NCI-H1436 (cell line): ENCODE measurements around the gene TSC22D3.
"Not testable (repeated sequence)": the region's sequence is repeated elsewhere in the genome, so short reads cannot be mapped to it uniquely, and the experiment has no call there.

Experiments used
- DNase-seq: peaks from one replicate; lab custom pipeline; 2025; lab: John Stamatoyannopoulos, UW

Gene TSC22D3

GRCh38 chrX:107775734-107776511 is at the start of gene TSC22D3:
Gene TSC22D3, minus strand, starts transcription at chrX:107775787. Its CDS starts 368 bp downstream, at chrX:107775419.
- DNase-seq, result peak; percentile 58

- DNase-seq, result no peak
Measured at GRCh38 chrX:107823456-107823855, 47.9 kb upstream of the TSC22D3 start.

- DNase-seq, result no peak
Measured at GRCh38 chrX:107823042-107823441, 47.5 kb upstream of the TSC22D3 start.

- no peak for DNase-seq
Measured at GRCh38 chrX:107818900-107819521, 43.4 kb upstream of the TSC22D3 start.

GRCh38 chrX:107810053-107810452 is 34.5 kb upstream of the TSC22D3 start:
- DNase-seq, result not testable (repeated sequence)

- DNase-seq, result no peak
Measured at GRCh38 chrX:107805179-107805578, 29.6 kb upstream of the TSC22D3 start.

- DNase-seq, result no peak
Measured at GRCh38 chrX:107804427-107804826, 28.8 kb upstream of the TSC22D3 start.

GRCh38 chrX:107787827-107788226 is 12.2 kb upstream of the TSC22D3 start:
- no peak for DNase-seq

- DNase-seq, result no peak
Measured at GRCh38 chrX:107780525-107780924, 4.9 kb upstream of the TSC22D3 start.

- DNase-seq, result no peak
Measured at GRCh38 chrX:107777536-107777832, 1.9 kb upstream of the TSC22D3 start, which contains the start of gene NCBP2L. Gene NCBP2L, plus strand, starts transcription at chrX:107777733. Its CDS starts 16,488 bp downstream, at chrX:107794221.

- peak; percentile 82 for DNase-seq
Measured at GRCh38 chrX:107776649-107777535, 1.3 kb upstream of the TSC22D3 start.

GRCh38 chrX:107775000-107775733 is 420 bp downstream of the TSC22D3 start:
- no peak for DNase-seq

- no peak for DNase-seq
Measured at GRCh38 chrX:107773906-107774435, 1.6 kb downstream of the TSC22D3 start.

- no peak for DNase-seq
Measured at GRCh38 chrX:107773206-107773605, 2.4 kb downstream of the TSC22D3 start.

- DNase-seq, result no peak
Measured at GRCh38 chrX:107769581-107770317, 5.8 kb downstream of the TSC22D3 start.

- no peak for DNase-seq
Measured at GRCh38 chrX:107768051-107768450, 7.5 kb downstream of the TSC22D3 start.

GRCh38 chrX:107766470-107767150 is 9.0 kb downstream of the TSC22D3 start:
- no peak for DNase-seq

GRCh38 chrX:107764845-107765608 is 10.6 kb downstream of the TSC22D3 start:
- no peak for DNase-seq

- no peak for DNase-seq
Measured at GRCh38 chrX:107763647-107764046, 11.9 kb downstream of the TSC22D3 start.
